ENCODE measurements around the gene FOXS1. TPM values are rescaled to one million over a fixed set of nuclear protein-coding genes. Genes with fewer than 3 reads are reported as not detected.

Gene FOXS1
- total and polyA plus RNA-seq, 2 experiments from 2014 or later = 0.26 TPM; not detected in 1

DNA sequence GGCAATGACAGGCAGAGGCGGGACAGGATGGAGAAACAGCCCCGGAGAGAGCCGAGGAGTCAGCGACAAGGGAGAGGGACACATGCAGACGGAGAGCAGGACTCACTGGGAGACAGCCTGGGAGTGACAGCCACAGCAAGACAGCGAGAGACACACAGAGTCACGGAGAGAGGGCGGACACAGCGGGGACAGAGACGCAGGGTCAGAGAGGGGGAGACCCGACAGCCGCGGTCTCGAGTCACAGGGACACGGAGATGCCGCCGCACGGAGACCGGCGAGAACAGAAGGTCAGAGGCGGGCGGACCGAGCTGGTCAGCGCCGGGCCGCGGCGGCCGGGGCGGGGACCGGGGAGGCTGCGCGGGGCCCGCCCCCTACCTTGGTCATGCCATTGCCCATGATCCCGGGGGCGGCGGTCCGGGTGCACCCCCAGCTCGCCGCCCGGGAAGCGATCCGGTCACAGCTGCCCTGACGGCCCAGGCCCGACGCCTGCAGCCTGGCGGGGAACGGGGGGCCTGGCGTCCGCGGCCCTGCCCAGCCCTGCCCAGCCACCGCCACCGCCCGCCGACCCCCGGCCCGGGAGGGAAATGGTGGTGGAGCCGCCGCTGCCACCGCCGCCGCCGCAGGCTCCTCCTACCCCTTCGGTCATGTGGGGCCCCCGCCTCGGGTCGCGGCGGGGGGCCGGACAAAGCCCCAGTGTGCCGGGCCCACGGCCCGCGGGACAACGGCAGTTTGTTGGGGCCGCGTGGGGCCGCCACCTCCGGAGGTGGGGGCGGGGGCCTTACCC lies 24.7 kb upstream of the FOXS1 start, which contains the start of the genes DUSP15 and TTLL9:
Gene DUSP15 (minus strand): TSS at position 586 of the 784 bp plus-strand sequence. CDS start 190 bp downstream, at position 396.
Gene TTLL9 (plus strand): TSS at position 693 of the 784 bp plus-strand sequence. CDS start 493 bp downstream, outside the sequence.
- Histone ChIP-seq H3K27ac (ENCODE audit: low read depth) (no peak within 1 kb of the TSS), H3K4me2 (peak within 1 kb of the TSS; percentile 99), H3K27me3 (ENCODE audit: insufficient read depth) (peaks cover 65% of the 10 kb centered on the region), H3K79me2 (replicated peaks; ENCODE audit: insufficient read depth) (no peaks in the 10 kb centered on the region), H4K20me1 (replicated peaks; ENCODE audit: insufficient read depth) (no peaks in the 10 kb centered on the region; the same call in 1 of the 2 replicates), H3K9me2 (ENCODE audit: insufficient read depth) (no peaks in the 10 kb centered on the region), H3K4me1 (ENCODE audit: insufficient read depth) (peaks cover 14% of the 10 kb centered on the region; the same call in 1 of the 2 replicates), H3K36me3 (ENCODE audit: insufficient read depth) (no peaks in the 10 kb centered on the region), H3F3A (replicated peaks; ENCODE audit: low read depth) (peaks cover 7% of the 10 kb centered on the region; the same call in 1 of the 2 replicates), H2AFZ (peak within 1 kb of the TSS; percentile 100), H3K4me3 (peak within 1 kb of the TSS; percentile 95)
- Mint-ChIP-seq H3K4me3 (peak within 1 kb of the TSS; percentile 90), H3K27ac (no peak within 1 kb of the TSS), H3K36me3 (ENCODE audit: low read depth) (no peaks in the 10 kb centered on the region; the same call in 2 of the 3 replicates), H3K27me3 (ENCODE audit: insufficient read depth, low read depth, poor library complexity) (peaks cover 35% of the 10 kb centered on the region), H3K4me1 (peaks cover 9% of the 10 kb centered on the region; the same call in 2 of the 3 replicates), H3K9me3 (peaks cover 37% of the 10 kb centered on the region)
- TF ChIP-seq POLR2AphosphoS5 (IDR thresholded peaks at IDR 0.05; ENCODE audit: low read depth) = peak; percentile 66; the same call in 1 of the 2 replicates
- TF ChIP-seq, protein P1, sequence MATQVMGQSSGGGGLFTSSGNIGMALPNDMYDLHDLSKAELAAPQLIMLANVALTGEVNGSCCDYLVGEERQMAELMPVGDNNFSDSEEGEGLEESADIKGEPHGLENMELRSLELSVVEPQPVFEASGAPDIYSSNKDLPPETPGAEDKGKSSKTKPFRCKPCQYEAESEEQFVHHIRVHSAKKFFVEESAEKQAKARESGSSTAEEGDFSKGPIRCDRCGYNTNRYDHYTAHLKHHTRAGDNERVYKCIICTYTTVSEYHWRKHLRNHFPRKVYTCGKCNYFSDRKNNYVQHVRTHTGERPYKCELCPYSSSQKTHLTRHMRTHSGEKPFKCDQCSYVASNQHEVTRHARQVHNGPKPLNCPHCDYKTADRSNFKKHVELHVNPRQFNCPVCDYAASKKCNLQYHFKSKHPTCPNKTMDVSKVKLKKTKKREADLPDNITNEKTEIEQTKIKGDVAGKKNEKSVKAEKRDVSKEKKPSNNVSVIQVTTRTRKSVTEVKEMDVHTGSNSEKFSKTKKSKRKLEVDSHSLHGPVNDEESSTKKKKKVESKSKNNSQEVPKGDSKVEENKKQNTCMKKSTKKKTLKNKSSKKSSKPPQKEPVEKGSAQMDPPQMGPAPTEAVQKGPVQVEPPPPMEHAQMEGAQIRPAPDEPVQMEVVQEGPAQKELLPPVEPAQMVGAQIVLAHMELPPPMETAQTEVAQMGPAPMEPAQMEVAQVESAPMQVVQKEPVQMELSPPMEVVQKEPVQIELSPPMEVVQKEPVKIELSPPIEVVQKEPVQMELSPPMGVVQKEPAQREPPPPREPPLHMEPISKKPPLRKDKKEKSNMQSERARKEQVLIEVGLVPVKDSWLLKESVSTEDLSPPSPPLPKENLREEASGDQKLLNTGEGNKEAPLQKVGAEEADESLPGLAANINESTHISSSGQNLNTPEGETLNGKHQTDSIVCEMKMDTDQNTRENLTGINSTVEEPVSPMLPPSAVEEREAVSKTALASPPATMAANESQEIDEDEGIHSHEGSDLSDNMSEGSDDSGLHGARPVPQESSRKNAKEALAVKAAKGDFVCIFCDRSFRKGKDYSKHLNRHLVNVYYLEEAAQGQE (IDR thresholded peaks at IDR 0.05; ENCODE audit: unreplicated experiment) = peak; percentile 8
- TF ChIP-seq JUNB (IDR thresholded peaks at IDR 0.05; ENCODE audit: unreplicated experiment) = no peak
- DNase-seq (ENCODE audit: low spot score) = peak; percentile 67
- peak; percentile 80 for ATAC-seq

DNA sequence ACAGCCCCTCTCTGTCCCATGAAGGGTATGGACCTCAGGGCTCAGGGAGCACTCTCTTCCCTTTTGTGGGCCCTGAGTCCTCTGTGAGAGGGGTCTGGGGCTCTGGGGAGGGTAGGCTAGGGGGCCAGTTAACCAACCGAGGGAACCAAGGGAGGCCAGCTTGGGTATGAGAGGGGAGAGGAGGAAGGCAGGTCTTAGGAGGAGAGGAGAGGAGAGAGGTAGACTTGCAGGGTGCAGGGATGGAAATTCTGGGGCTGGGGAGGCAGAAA lies 24.2 kb upstream of the FOXS1 start:
- Histone ChIP-seq H2AFZ (peak overlapping the region; percentile 100), H3K4me2 (peak overlapping the region; percentile 99)
- no peak for TF ChIP-seq POLR2AphosphoS5 (IDR thresholded peaks at IDR 0.05; ENCODE audit: low read depth)
- TF ChIP-seq, protein P2, sequence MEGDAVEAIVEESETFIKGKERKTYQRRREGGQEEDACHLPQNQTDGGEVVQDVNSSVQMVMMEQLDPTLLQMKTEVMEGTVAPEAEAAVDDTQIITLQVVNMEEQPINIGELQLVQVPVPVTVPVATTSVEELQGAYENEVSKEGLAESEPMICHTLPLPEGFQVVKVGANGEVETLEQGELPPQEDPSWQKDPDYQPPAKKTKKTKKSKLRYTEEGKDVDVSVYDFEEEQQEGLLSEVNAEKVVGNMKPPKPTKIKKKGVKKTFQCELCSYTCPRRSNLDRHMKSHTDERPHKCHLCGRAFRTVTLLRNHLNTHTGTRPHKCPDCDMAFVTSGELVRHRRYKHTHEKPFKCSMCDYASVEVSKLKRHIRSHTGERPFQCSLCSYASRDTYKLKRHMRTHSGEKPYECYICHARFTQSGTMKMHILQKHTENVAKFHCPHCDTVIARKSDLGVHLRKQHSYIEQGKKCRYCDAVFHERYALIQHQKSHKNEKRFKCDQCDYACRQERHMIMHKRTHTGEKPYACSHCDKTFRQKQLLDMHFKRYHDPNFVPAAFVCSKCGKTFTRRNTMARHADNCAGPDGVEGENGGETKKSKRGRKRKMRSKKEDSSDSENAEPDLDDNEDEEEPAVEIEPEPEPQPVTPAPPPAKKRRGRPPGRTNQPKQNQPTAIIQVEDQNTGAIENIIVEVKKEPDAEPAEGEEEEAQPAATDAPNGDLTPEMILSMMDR (conservative IDR thresholded peaks at IDR 0.05; ENCODE audit: low read depth in 2 of 2) = no peak
- TF ChIP-seq ZNF114 (CRISPR knock-in tag; IDR thresholded peaks at IDR 0.05) = no peak
- TF ChIP-seq ZNF331 (CRISPR knock-in tag; IDR thresholded peaks at IDR 0.05; ENCODE audit: low read depth) = no peak
- TF ChIP-seq CREB1 (CRISPR knock-in tag; IDR thresholded peaks at IDR 0.05; ENCODE audit: low read depth) = no peak
- no peak for TF ChIP-seq JUNB (IDR thresholded peaks at IDR 0.05; ENCODE audit: unreplicated experiment)
- no peak for TF ChIP-seq STAT1 (IDR thresholded peaks at IDR 0.05; ENCODE audit: unreplicated experiment)
- TF ChIP-seq EZH2phosphoT487 (IDR thresholded peaks at IDR 0.05; ENCODE audit: unreplicated experiment) = no peak
- TF ChIP-seq, protein P3, sequence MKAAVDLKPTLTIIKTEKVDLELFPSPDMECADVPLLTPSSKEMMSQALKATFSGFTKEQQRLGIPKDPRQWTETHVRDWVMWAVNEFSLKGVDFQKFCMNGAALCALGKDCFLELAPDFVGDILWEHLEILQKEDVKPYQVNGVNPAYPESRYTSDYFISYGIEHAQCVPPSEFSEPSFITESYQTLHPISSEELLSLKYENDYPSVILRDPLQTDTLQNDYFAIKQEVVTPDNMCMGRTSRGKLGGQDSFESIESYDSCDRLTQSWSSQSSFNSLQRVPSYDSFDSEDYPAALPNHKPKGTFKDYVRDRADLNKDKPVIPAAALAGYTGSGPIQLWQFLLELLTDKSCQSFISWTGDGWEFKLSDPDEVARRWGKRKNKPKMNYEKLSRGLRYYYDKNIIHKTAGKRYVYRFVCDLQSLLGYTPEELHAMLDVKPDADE (IDR thresholded peaks at IDR 0.05) = no peak
- TF ChIP-seq, protein P1 (IDR thresholded peaks at IDR 0.05; ENCODE audit: unreplicated experiment) = no peak
- TF ChIP-seq EZH2 (IDR thresholded peaks at IDR 0.05; ENCODE audit: low read depth, unreplicated experiment) = no peak
- no peak for TF ChIP-seq NANOG (IDR thresholded peaks at IDR 0.05; ENCODE audit: borderline replicate concordance)

More for the DNA sequence above, 24.2 kb upstream of the FOXS1 start:
- Histone ChIP-seq H3K27ac (ENCODE audit: low read depth) (no peak overlapping the region), H4K20me1 (replicated peaks; ENCODE audit: insufficient read depth) (no peaks in the 10 kb centered on the region; the same call in 1 of the 2 replicates), H3K4me1 (ENCODE audit: insufficient read depth) (peaks cover 14% of the 10 kb centered on the region; the same call in 1 of the 2 replicates), H3K27me3 (ENCODE audit: insufficient read depth) (peaks cover 65% of the 10 kb centered on the region), H3K79me2 (replicated peaks; ENCODE audit: insufficient read depth) (no peaks in the 10 kb centered on the region), H3K9me2 (ENCODE audit: insufficient read depth) (no peaks in the 10 kb centered on the region), H3K36me3 (ENCODE audit: insufficient read depth) (no peaks in the 10 kb centered on the region), H3K4me3 (peak overlapping the region; percentile 95), H3F3A (replicated peaks; ENCODE audit: low read depth) (peaks cover 7% of the 10 kb centered on the region; the same call in 1 of the 2 replicates)
- Mint-ChIP-seq H3K9me3 (peaks cover 37% of the 10 kb centered on the region), H3K4me3 (peak overlapping the region; percentile 90), H3K36me3 (ENCODE audit: low read depth) (no peaks in the 10 kb centered on the region; the same call in 2 of the 3 replicates), H3K4me1 (peaks cover 9% of the 10 kb centered on the region; the same call in 2 of the 3 replicates), H3K27ac (no peak overlapping the region), H3K27me3 (ENCODE audit: insufficient read depth, low read depth, poor library complexity) (peaks cover 35% of the 10 kb centered on the region)
- ATAC-seq (no peak; the same call in 2 of the 3 replicates), DNase-seq (ENCODE audit: low spot score) (no peak)
